KBM-7 (cell line): ENCODE results near the gene BABAM2.
A peak's percentile ranks its signal among the peaks of the same experiment; 100 is the strongest.

Experiments used
- DNase-seq: peaks from one replicate; pipeline ENCODE4 v3.0.0-alpha.2; 2015
- in situ Hi-C: fragments of 300-500 bp; cut with MboI; formaldehyde crosslinking; loops from 2 replicates; pipeline ENCODE4 v1.14.3; 2020; ENCODE audit warnings: low sequenced_read_pairs, low pct_unique_long_range_greater_than_20kb, mixed read lengths

Gene BABAM2

GRCh38 chr2:28045676-28046351, 155.3 kb downstream of the BABAM2 start:
- in situ Hi-C loops, result no loop called here
- DNase-seq, result no peak

GRCh38 chr2:28046921-28047320, 156.4 kb downstream of the BABAM2 start:
- in situ Hi-C loops, result no loop called here
- DNase-seq, result no peak

GRCh38 chr2:28047681-28048080, 157.2 kb downstream of the BABAM2 start:
- in situ Hi-C loops, result no loop called here
- DNase-seq, result no peak

GRCh38 chr2:28048341-28048740, 157.8 kb downstream of the BABAM2 start:
- in situ Hi-C loops, result no loop called here
- DNase-seq, result no peak

- in situ Hi-C loops, result no loop called here
- DNase-seq, result no peak
Observed at GRCh38 chr2:28049416-28049815, 158.9 kb downstream of the BABAM2 start.

GRCh38 chr2:28049899-28050298, 159.4 kb downstream of the BABAM2 start:
- DNase-seq, result no peak
- in situ Hi-C loops, result no loop called here

- in situ Hi-C loops, result no loop called here
- DNase-seq, result no peak
Observed at GRCh38 chr2:28052691-28053090, 162.2 kb downstream of the BABAM2 start.

GRCh38 chr2:28053597-28053996, 163.1 kb downstream of the BABAM2 start:
- DNase-seq, result no peak
- in situ Hi-C loops, result no loop called here

- no peak for DNase-seq
- in situ Hi-C loops, result no loop called here
Observed at GRCh38 chr2:28054916-28055315, 164.4 kb downstream of the BABAM2 start.

- in situ Hi-C loops, result no loop called here
- no peak for DNase-seq
Observed at GRCh38 chr2:28055325-28055970, 164.9 kb downstream of the BABAM2 start.

GRCh38 chr2:28058791-28059190, 168.3 kb downstream of the BABAM2 start:
- in situ Hi-C loops, result no loop called here
- DNase-seq, result no peak

GRCh38 chr2:28062867-28063266, 172.3 kb downstream of the BABAM2 start:
- no peak for DNase-seq
- in situ Hi-C loops, result no loop called here

- in situ Hi-C loops, result no loop called here
Observed at GRCh38 chr2:28063492-28063962, 173.0 kb downstream of the BABAM2 start.

GRCh38 chr2:28067602-28068001, 177.1 kb downstream of the BABAM2 start:
- DNase-seq, result no peak
- in situ Hi-C loops, result no loop called here

More at GRCh38 chr2:28063492-28063962, 173.0 kb downstream of the BABAM2 start:
- DNase-seq, result no peak

- in situ Hi-C loops, result no loop called here
- no peak for DNase-seq
Observed at GRCh38 chr2:28068088-28068487, 177.6 kb downstream of the BABAM2 start.

- in situ Hi-C loops, result no loop called here
- DNase-seq, result no peak
Observed at GRCh38 chr2:28068527-28068926, 178.0 kb downstream of the BABAM2 start.

- in situ Hi-C loops, result no loop called here
- no peak for DNase-seq
Observed at GRCh38 chr2:28071221-28071620, 180.7 kb downstream of the BABAM2 start.

GRCh38 chr2:28074137-28074536, 183.6 kb downstream of the BABAM2 start:
- no peak for DNase-seq
- in situ Hi-C loops, result no loop called here

- in situ Hi-C loops, result no loop called here
- DNase-seq, result peak; percentile 7
Observed at GRCh38 chr2:28080911-28081310, 190.4 kb downstream of the BABAM2 start.

- no peak for DNase-seq
- in situ Hi-C loops, result no loop called here
Observed at GRCh38 chr2:28082131-28082530, 191.6 kb downstream of the BABAM2 start.

- in situ Hi-C loops, result no loop called here
- DNase-seq, result no peak
Observed at GRCh38 chr2:28083476-28083875, 192.9 kb downstream of the BABAM2 start.
